GM12864 (cell line): Measurements from ENCODE around the gene PSMD9.

Experiments
- DNase-seq: peaks from one replicate; pipeline ENCODE4 v3.0.0-alpha.2; 2011; ENCODE audit warnings: low read depth
- H3K4me3 ChIP-seq: 2 replicates; pipeline ENCODE4 v1.5.1; 2011; ENCODE audit warnings: mild to moderate bottlenecking, low read depth, low read length, control low read depth
- TF ChIP-seq, protein P1 (sequence below): IDR thresholded peaks from 2 replicates; pipeline ENCODE4 v1.5.1; 2011; ENCODE audit warnings: low read depth, mild to moderate bottlenecking, moderate library complexity, low read length, control low read depth, inconsistent platforms; ENCODE audit errors: missing control alignments

PSMD9 gene

GRCh38 chr12:121933522-121934308, 45.1 kb downstream of the PSMD9 start:
- TF ChIP-seq, protein P1, sequence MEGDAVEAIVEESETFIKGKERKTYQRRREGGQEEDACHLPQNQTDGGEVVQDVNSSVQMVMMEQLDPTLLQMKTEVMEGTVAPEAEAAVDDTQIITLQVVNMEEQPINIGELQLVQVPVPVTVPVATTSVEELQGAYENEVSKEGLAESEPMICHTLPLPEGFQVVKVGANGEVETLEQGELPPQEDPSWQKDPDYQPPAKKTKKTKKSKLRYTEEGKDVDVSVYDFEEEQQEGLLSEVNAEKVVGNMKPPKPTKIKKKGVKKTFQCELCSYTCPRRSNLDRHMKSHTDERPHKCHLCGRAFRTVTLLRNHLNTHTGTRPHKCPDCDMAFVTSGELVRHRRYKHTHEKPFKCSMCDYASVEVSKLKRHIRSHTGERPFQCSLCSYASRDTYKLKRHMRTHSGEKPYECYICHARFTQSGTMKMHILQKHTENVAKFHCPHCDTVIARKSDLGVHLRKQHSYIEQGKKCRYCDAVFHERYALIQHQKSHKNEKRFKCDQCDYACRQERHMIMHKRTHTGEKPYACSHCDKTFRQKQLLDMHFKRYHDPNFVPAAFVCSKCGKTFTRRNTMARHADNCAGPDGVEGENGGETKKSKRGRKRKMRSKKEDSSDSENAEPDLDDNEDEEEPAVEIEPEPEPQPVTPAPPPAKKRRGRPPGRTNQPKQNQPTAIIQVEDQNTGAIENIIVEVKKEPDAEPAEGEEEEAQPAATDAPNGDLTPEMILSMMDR = no peak
- DNase-seq = no peak
- no peak overlapping the region for H3K4me3 ChIP-seq

DNA sequence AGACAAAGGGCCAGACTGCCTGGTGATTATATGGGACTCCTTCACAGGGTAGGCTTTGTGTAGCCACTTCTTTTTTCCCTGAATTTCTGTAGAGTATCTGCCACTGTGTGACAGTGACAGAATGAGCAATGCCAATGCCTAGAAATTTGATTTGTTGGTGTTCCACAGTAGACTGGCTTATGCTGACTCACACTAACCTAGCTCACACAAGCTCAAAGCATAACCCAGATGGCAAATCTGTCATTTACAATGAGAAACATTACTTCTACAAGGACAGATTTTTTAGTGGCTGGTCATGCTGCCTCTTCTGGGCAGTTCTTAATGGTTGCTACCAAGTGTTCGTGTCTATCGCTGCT, 45.7 kb downstream of the PSMD9 start:
- no peak for DNase-seq
- H3K4me3 ChIP-seq = no peak overlapping the region

GRCh38 chr12:121937654-121938053, 49.1 kb downstream of the PSMD9 start:
- no peak for DNase-seq
- TF ChIP-seq, protein P1 = no peak
- H3K4me3 ChIP-seq = no peak overlapping the region

More for the DNA sequence above, 45.7 kb downstream of the PSMD9 start:
- TF ChIP-seq, protein P1 = no peak

GRCh38 chr12:121939186-121939585, 50.6 kb downstream of the PSMD9 start:
- H3K4me3 ChIP-seq = no peak overlapping the region
- TF ChIP-seq, protein P1 = no peak
- no peak for DNase-seq

DNA sequence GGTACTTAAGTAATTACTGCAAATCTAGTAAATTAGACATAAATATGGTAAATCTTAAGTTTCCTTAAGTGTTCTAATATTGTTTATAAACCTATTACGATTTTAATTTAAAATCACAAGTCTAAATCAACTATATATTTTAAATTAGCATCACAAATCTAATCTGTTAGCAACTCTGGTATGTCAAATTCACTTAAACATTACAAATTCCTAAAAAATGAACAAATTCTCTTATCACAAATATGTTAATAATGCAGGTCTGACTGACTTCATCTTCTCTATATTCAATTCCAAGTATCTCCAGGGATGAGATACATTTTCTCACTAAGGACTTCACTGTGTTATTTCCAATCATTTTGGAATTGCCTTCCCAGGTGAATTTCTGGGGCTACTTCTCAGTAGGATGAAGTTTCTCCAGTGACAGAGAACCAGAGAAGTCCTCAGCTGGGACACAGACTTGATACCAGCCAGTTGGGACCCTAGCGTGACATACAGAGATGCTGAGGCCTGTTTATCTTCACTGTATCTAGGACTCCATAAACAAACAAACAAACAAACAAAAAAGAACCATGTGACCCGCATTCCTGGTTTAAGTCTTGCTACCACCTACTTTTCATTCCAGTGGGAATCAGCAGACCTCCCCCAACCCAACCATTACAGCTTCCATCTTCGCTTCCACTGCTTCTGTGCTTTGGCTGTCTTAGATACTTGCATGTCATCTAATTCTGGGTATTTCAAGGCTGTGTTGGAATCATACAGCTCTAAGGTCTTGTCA, 51.6 kb downstream of the PSMD9 start:
- DNase-seq = no peak
- TF ChIP-seq, protein P1 = no peak
- no peak overlapping the region for H3K4me3 ChIP-seq

DNA sequence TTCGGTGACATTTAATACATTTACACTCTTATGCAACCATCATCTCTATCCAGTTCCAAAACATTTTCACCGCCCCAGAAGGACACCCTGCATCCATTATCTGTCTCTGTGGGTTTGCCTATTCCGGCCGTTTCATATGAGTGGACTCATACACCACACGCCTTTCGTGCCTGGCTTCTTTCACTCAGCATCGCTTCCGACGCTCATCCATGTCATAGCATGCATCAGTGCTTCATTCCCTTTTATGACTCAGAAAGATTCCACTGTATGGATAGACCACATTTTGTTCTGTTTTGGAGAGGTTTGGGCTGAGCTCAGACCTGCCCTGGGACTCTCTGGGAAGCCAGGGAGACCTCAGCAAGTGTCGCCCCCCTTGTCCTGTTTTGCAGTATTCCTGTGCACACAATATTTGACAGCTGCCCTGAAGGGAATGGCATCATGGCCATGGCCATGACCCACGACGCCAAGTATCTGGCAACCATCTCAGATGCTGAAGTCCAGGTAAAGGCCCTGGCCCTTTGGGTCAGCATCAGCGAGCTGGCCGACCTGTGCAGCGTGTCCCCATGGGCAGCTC, 53.6 kb downstream of the PSMD9 start:
- no peak for DNase-seq
- TF ChIP-seq, protein P1 = no peak
- H3K4me3 ChIP-seq = no peak overlapping the region
